Keratinocyte (primary cell): Measurements from ENCODE around the gene KRT5. TPM values are rescaled to one million over a fixed set of nuclear protein-coding genes. Genes with fewer than 3 reads are reported as not detected.

Source experiments
- DNase-seq: peaks from one replicate; pipeline ENCODE4 v3.0.0-alpha.2; 2011; ENCODE audit warnings: low read depth, missing footprints, low spot score
- FAIRE-seq: peaks from 2 replicates; lab custom pipeline; 2011; peaks lifted over from hg19 to GRCh38; lab: Jason Lieb, UNC
- H2AFZ ChIP-seq: 2 replicates; pipeline ENCODE4 v1.6.0; 2012; ENCODE audit warnings: low read length, control low read depth, inconsistent platforms; ENCODE audit not compliant: control insufficient read depth
- H3K27ac ChIP-seq: 2 replicates; pipeline ENCODE4 v1.5.1; 2011; ENCODE audit warnings: low read length; ENCODE audit not compliant: control insufficient read depth, insufficient read depth
- H3K27me3 ChIP-seq: 3 replicates; pipeline ENCODE4 v1.6.0; 2011; ENCODE audit warnings: low read length; ENCODE audit not compliant: control insufficient read depth, insufficient read depth; ENCODE audit errors: extremely low read depth
- H3K36me3 ChIP-seq, 2 experiments: 2 replicates in 1 of 2; 3 replicates in 1 of 2; pipeline ENCODE4 v1.5.1; 2011; ENCODE audit warnings: low read length in 2 of 2, mild to moderate bottlenecking in 1 of 2; ENCODE audit not compliant: control insufficient read depth in 2 of 2, insufficient read depth in 2 of 2; ENCODE audit errors: extremely low read depth in 1 of 2
- H3K4me1 ChIP-seq: 3 replicates; pipeline ENCODE4 v1.5.1; 2011; ENCODE audit warnings: low read length; ENCODE audit not compliant: control insufficient read depth, insufficient read depth; ENCODE audit errors: extremely low read depth
- H3K4me2 ChIP-seq: 3 replicates; pipeline ENCODE4 v1.6.0; 2011; ENCODE audit warnings: low read depth, low read length; ENCODE audit not compliant: control insufficient read depth, insufficient read depth; ENCODE audit errors: extremely low read depth
- H3K4me3 ChIP-seq, 3 experiments: fragments of 200-600 bp in 1 of 3; sonication (generic) in 1 of 3; 2 replicates in 2 of 3; 3 replicates in 1 of 3; pipeline ENCODE4 v1.5.1; 2011 to 2016; ENCODE audit warnings: low read length in 3 of 3, mild to moderate bottlenecking in 3 of 3, control low read depth in 2 of 3, inconsistent platforms in 1 of 3, low read depth in 1 of 3, mixed read lengths in 1 of 3, mixed run types in 1 of 3, moderate library complexity in 1 of 3; ENCODE audit not compliant: control insufficient read depth in 2 of 3, insufficient read depth in 2 of 3; ENCODE audit errors: extremely low read depth in 1 of 3
- H3K79me2 ChIP-seq: 2 replicates; pipeline ENCODE4 v1.6.0; 2012; ENCODE audit warnings: low read length; ENCODE audit not compliant: control insufficient read depth, insufficient read depth
- H3K9ac ChIP-seq: 3 replicates; pipeline ENCODE4 v1.6.0; 2011; ENCODE audit warnings: low read length; ENCODE audit not compliant: control insufficient read depth, insufficient read depth; ENCODE audit errors: extremely low read depth
- H3K9me1 ChIP-seq: 3 replicates; pipeline ENCODE4 v1.6.0; 2011; ENCODE audit warnings: low read length; ENCODE audit not compliant: control insufficient read depth, insufficient read depth; ENCODE audit errors: extremely low read depth
- H3K9me3 ChIP-seq: 2 replicates; pipeline ENCODE4 v1.5.1; 2012; ENCODE audit warnings: low read depth, low read length; ENCODE audit not compliant: control insufficient read depth
- H4K20me1 ChIP-seq: 3 replicates; pipeline ENCODE4 v1.6.0; 2011; ENCODE audit warnings: low read length; ENCODE audit not compliant: control insufficient read depth, insufficient read depth; ENCODE audit errors: extremely low read depth
- EZH2 ChIP-seq: IDR thresholded peaks from one replicate; pipeline ENCODE4 v1.6.1; 2012; ENCODE audit warnings: inconsistent platforms, mild to moderate bottlenecking, low read length, moderate library complexity
- dilution Hi-C: fragments of 300-500 bp; cut with MboI; formaldehyde crosslinking; loops from one replicate; pipeline ENCODE4 v1.7.0; 2020; ENCODE audit warnings: low sequenced_read_pairs; ENCODE audit not compliant: extremely low pct_ligation_motif_present
- polyA plus RNA-seq, 5 experiments: library from polyadenylated mRNA; depleted of rRNA in 3 of 5; stranded (reverse) in 3 of 5; stranded (forward) in 1 of 5; unstranded in 1 of 5; fragments of >200 nt; gene quantifications; 1 replicate in 1 of 5; 2 replicates in 3 of 5; 3 replicates in 1 of 5; pipeline versions ENCODE4 v1.2.1 to v1.2.3, GENCODE V29; 2011 to 2012; ENCODE audit warnings: missing spikeins in 2 of 5, low read depth in 1 of 5, low replicate concordance in 1 of 5
- TF ChIP-seq, protein P1 (sequence below), 3 experiments: IDR thresholded peaks in 1 of 3; conservative IDR thresholded peaks in 1 of 3; optimal IDR thresholded peaks in 1 of 3; 2 replicates in 2 of 3; 3 replicates in 1 of 3; pipeline versions ENCODE3 to v1.5.1; 2011; ENCODE audit warnings: low read length in 3 of 3, mild to moderate bottlenecking in 3 of 3, moderate library complexity in 2 of 3, control low read depth in 1 of 3, inconsistent platforms in 1 of 3; ENCODE audit not compliant: insufficient read depth in 2 of 3; ENCODE audit errors: extremely low read depth in 1 of 3

The KRT5 gene
- polyA plus RNA-seq, 1 donor (not counting 4 experiments of a cell fraction or from before 2014, with no cell fraction given): 15,814 TPM

GRCh38 chr12:52474212-52474611 lies 46.0 kb downstream of the KRT5 start:
- no peak for DNase-seq
- Histone ChIP-seq H3K4me2 (no peak overlapping the region), H4K20me1 (no peaks in the 10 kb centered on the region), H3K9me1 (no peaks in the 10 kb centered on the region), H3K4me3 (no peak overlapping the region), H2AFZ (no peak overlapping the region), H3K9ac (no peak overlapping the region), H3K27ac (no peak overlapping the region), H3K4me1 (peaks cover 9% of the 10 kb centered on the region), H3K27me3 (no peaks in the 10 kb centered on the region), H3K9me3 (no peaks in the 10 kb centered on the region), H3K79me2 (no peaks in the 10 kb centered on the region), H3K36me3 (peaks cover 0 to 2% of the 10 kb centered on the region in 2 experiments)
- TF ChIP-seq, protein P1, sequence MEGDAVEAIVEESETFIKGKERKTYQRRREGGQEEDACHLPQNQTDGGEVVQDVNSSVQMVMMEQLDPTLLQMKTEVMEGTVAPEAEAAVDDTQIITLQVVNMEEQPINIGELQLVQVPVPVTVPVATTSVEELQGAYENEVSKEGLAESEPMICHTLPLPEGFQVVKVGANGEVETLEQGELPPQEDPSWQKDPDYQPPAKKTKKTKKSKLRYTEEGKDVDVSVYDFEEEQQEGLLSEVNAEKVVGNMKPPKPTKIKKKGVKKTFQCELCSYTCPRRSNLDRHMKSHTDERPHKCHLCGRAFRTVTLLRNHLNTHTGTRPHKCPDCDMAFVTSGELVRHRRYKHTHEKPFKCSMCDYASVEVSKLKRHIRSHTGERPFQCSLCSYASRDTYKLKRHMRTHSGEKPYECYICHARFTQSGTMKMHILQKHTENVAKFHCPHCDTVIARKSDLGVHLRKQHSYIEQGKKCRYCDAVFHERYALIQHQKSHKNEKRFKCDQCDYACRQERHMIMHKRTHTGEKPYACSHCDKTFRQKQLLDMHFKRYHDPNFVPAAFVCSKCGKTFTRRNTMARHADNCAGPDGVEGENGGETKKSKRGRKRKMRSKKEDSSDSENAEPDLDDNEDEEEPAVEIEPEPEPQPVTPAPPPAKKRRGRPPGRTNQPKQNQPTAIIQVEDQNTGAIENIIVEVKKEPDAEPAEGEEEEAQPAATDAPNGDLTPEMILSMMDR (optimal IDR thresholded peaks at IDR 0.05 in 1 of 3, IDR thresholded peaks at IDR 0.05 in 1 of 3, conservative IDR thresholded peaks at IDR 0.05 in 1 of 3; ENCODE audit: extremely low read depth in 1 of 3, insufficient read depth in 2 of 3, low read length in 3 of 3): no peak
- FAIRE-seq: no peak
- dilution Hi-C loops: no loop called here

DNA sequence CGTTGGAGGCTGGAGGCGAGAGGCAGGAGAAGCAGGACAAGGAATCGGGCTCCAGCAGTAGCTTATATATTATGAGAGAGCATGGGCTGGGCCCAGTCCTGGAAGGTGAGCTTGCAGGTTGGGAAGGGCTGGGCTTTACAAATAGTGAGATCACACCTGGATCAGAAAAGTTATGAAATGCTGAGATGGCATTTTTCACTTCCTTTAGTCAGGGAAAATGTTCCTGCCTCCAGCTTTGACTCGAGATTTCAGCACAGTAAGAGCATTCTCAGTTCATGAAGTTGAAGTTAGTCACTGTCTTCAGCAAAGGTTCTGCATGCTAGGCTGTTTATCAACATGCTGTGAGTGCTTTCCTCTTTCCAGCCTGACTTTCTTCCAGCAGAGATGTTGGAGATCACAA lies 46.4 kb downstream of the KRT5 start, which contains the start of gene KRT6C:
Gene KRT6C, minus strand, starts transcription at position 38 of the 400 bp plus-strand sequence. CDS start 68 bp downstream, outside the sequence.
- TF ChIP-seq, protein P1 (optimal IDR thresholded peaks at IDR 0.05 in 1 of 3, IDR thresholded peaks at IDR 0.05 in 1 of 3, conservative IDR thresholded peaks at IDR 0.05 in 1 of 3; ENCODE audit: extremely low read depth in 1 of 3, insufficient read depth in 2 of 3, low read length in 3 of 3): no peak
- no peak for TF ChIP-seq EZH2
- H3K4me2 ChIP-seq: peak within 1 kb of the TSS; percentile 12
- H3K4me3 ChIP-seq: peak within 1 kb of the TSS in 1 of 3 experiments; percentile 29
- H4K20me1 ChIP-seq: no peaks in the 10 kb centered on the region
- peaks cover 9% of the 10 kb centered on the region for H3K4me1 ChIP-seq
- H3K79me2 ChIP-seq: no peaks in the 10 kb centered on the region
- H3K36me3 ChIP-seq: peaks cover 0 to 2% of the 10 kb centered on the region in 2 experiments
- no peaks in the 10 kb centered on the region for H3K27me3 ChIP-seq
- no peak within 1 kb of the TSS for H3K27ac ChIP-seq
- H3K9me1 ChIP-seq: no peaks in the 10 kb centered on the region
- FAIRE-seq: peak; percentile 87
- H3K9ac ChIP-seq: no peak within 1 kb of the TSS
- dilution Hi-C loops: no loop called here
- no peak for DNase-seq
- no peaks in the 10 kb centered on the region for H3K9me3 ChIP-seq
- peak within 1 kb of the TSS; percentile 19 for H2AFZ ChIP-seq
